ENCODE measurements around the gene ADARB1.

ADARB1 gene

GRCh38 chr21:45114072-45114471 is 39.7 kb downstream of the ADARB1 start:
- Histone ChIP-seq H3K36me3 (ENCODE audit: control insufficient read depth, insufficient read depth, low read length) (no peaks in the 10 kb centered on the region), H3K27me3 (replicated peaks; ENCODE audit: control insufficient read depth, insufficient read depth, low read length) (no peaks in the 10 kb centered on the region; the same call in none of the 2 replicates), H3K4me3 (replicated peaks; ENCODE audit: low read depth, low read length) (no peak overlapping the region)
- no peak for DNase-seq (ENCODE audit: extremely low read depth, insufficient read length)
- TF ChIP-seq, protein P1, sequence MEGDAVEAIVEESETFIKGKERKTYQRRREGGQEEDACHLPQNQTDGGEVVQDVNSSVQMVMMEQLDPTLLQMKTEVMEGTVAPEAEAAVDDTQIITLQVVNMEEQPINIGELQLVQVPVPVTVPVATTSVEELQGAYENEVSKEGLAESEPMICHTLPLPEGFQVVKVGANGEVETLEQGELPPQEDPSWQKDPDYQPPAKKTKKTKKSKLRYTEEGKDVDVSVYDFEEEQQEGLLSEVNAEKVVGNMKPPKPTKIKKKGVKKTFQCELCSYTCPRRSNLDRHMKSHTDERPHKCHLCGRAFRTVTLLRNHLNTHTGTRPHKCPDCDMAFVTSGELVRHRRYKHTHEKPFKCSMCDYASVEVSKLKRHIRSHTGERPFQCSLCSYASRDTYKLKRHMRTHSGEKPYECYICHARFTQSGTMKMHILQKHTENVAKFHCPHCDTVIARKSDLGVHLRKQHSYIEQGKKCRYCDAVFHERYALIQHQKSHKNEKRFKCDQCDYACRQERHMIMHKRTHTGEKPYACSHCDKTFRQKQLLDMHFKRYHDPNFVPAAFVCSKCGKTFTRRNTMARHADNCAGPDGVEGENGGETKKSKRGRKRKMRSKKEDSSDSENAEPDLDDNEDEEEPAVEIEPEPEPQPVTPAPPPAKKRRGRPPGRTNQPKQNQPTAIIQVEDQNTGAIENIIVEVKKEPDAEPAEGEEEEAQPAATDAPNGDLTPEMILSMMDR (IDR thresholded peaks at IDR 0.05; ENCODE audit: insufficient read depth, low read length, poor library complexity, severe bottlenecking) = no peak

- Histone ChIP-seq H3K4me3 (replicated peaks; ENCODE audit: low read depth, low read length) (no peak overlapping the region), H3K36me3 (ENCODE audit: control insufficient read depth, insufficient read depth, low read length) (no peaks in the 10 kb centered on the region), H3K27me3 (replicated peaks; ENCODE audit: control insufficient read depth, insufficient read depth, low read length) (no peaks in the 10 kb centered on the region; the same call in none of the 2 replicates)
- TF ChIP-seq, protein P1 (IDR thresholded peaks at IDR 0.05; ENCODE audit: insufficient read depth, low read length, poor library complexity, severe bottlenecking) = no peak
- no peak for DNase-seq (ENCODE audit: extremely low read depth, insufficient read length)
Observed at GRCh38 chr21:45114475-45114874, 40.1 kb downstream of the ADARB1 start.

DNA sequence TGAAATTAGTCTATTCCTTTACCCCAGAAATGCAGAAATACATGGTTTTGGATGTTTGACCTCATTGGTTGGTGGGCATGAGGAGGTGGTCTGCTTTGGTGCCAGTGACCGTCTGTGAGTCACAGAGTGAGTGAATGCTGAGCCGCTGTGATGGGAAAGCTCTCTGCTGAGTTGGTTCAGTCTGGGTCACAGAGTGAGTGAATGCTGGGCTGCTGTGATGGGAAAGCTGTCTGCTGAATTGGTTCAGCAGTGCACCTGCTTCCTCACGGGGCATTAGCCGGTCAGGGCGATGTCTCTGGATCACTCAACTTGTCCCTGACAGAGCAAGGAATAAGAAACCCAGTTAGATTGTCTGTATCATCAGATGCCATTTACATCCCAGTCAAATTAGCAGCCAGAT is 40.8 kb downstream of the ADARB1 start:
- H3K4me3 ChIP-seq (replicated peaks; ENCODE audit: low read depth, low read length) = no peak overlapping the region
- H3K27me3 ChIP-seq (replicated peaks; ENCODE audit: control insufficient read depth, insufficient read depth, low read length) = no peaks in the 10 kb centered on the region; the same call in none of the 2 replicates

GRCh38 chr21:45116066-45116465 is 41.7 kb downstream of the ADARB1 start:
- Histone ChIP-seq H3K36me3 (ENCODE audit: control insufficient read depth, insufficient read depth, low read length) (no peaks in the 10 kb centered on the region), H3K4me3 (replicated peaks; ENCODE audit: low read depth, low read length) (no peak overlapping the region), H3K27me3 (replicated peaks; ENCODE audit: control insufficient read depth, insufficient read depth, low read length) (no peaks in the 10 kb centered on the region; the same call in none of the 2 replicates)
- TF ChIP-seq, protein P1 (IDR thresholded peaks at IDR 0.05; ENCODE audit: insufficient read depth, low read length, poor library complexity, severe bottlenecking) = no peak
- no peak for DNase-seq (ENCODE audit: extremely low read depth, insufficient read length)

More for the DNA sequence above, 40.8 kb downstream of the ADARB1 start:
- no peaks in the 10 kb centered on the region for H3K36me3 ChIP-seq (ENCODE audit: control insufficient read depth, insufficient read depth, low read length)
- no peak for DNase-seq (ENCODE audit: extremely low read depth, insufficient read length)
- TF ChIP-seq, protein P1 (IDR thresholded peaks at IDR 0.05; ENCODE audit: insufficient read depth, low read length, poor library complexity, severe bottlenecking) = no peak

- no peaks in the 10 kb centered on the region; the same call in none of the 2 replicates for H3K27me3 ChIP-seq (replicated peaks; ENCODE audit: control insufficient read depth, insufficient read depth, low read length)
- TF ChIP-seq, protein P1 (IDR thresholded peaks at IDR 0.05; ENCODE audit: insufficient read depth, low read length, poor library complexity, severe bottlenecking) = no peak
- H3K4me3 ChIP-seq (replicated peaks; ENCODE audit: low read depth, low read length) = no peak overlapping the region
- H3K36me3 ChIP-seq (ENCODE audit: control insufficient read depth, insufficient read depth, low read length) = no peaks in the 10 kb centered on the region
- no peak for DNase-seq (ENCODE audit: extremely low read depth, insufficient read length)
Observed at GRCh38 chr21:45117314-45117713, 42.9 kb downstream of the ADARB1 start.

GRCh38 chr21:45118099-45118498 is 43.7 kb downstream of the ADARB1 start:
- no peaks in the 10 kb centered on the region; the same call in none of the 2 replicates for H3K27me3 ChIP-seq (replicated peaks; ENCODE audit: control insufficient read depth, insufficient read depth, low read length)
- no peaks in the 10 kb centered on the region for H3K36me3 ChIP-seq (ENCODE audit: control insufficient read depth, insufficient read depth, low read length)
- no peak for DNase-seq (ENCODE audit: extremely low read depth, insufficient read length)
- no peak overlapping the region for H3K4me3 ChIP-seq (replicated peaks; ENCODE audit: low read depth, low read length)
- TF ChIP-seq, protein P1 (IDR thresholded peaks at IDR 0.05; ENCODE audit: insufficient read depth, low read length, poor library complexity, severe bottlenecking) = no peak
